Activated naive CD4-positive, alpha-beta T cell treated with anti-CD3 and anti-CD28 coated beads, Interleukin-2, amount 10 ng/mL, durations not matched to agents 7 days and 5 days (primary cell): ENCODE results near the gene OMA1.
A peak's percentile ranks its signal among the peaks of the same experiment; 100 is the strongest.

ENCODE experiments used
- CTCF ChIA-PET: fragments of 350-600 bp; sonication (Branson Sonifier 250); formaldehyde crosslinking; loops from one replicate; lab custom pipeline; 2021; ENCODE audit warnings: antibody characterized with exemption; lab: Charles Lee
- DNase-seq: peaks from one replicate; pipeline ENCODE4 v3.0.0-alpha.2; 2020
- H3K27ac Mint-ChIP-seq: one replicate; pipeline ENCODE4 v1.8.0; 2021; ENCODE audit warnings: mild to moderate bottlenecking, moderate library complexity, mixed read lengths
- H3K27me3 Mint-ChIP-seq: one replicate; pipeline ENCODE4 v1.8.0; 2021; ENCODE audit warnings: mild to moderate bottlenecking, mixed read lengths
- H3K36me3 Mint-ChIP-seq: one replicate; pipeline ENCODE4 v1.8.0; 2021; ENCODE audit warnings: mixed read lengths
- H3K4me1 Mint-ChIP-seq: one replicate; pipeline ENCODE4 v1.8.0; 2021; ENCODE audit warnings: mixed read lengths
- H3K4me3 Mint-ChIP-seq: one replicate; pipeline ENCODE4 v1.8.0; 2021; ENCODE audit warnings: mild to moderate bottlenecking, moderate library complexity, mixed read lengths
- H3K9me3 Mint-ChIP-seq: one replicate; pipeline ENCODE4 v1.8.0; 2021; ENCODE audit warnings: mixed read lengths

OMA1 gene

DNA sequence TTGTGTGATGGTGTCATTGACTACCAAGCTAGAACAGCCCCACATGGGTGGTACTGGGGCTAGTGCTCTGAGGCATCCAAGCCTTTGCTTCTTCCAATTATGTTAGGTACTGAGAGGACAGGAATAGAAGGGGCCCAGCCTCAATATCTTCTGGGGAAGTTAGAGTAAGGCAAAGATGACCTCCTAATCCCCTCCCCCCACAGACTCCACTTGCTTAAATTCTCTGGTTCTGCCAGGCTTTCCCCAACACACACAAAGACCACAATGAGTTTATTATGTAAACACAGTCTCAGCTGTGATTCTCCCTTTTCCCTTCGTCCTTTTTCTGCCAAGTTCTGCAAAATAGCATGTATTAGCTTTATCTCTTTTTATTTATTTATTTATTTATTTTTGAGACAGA is 33.7 kb upstream of the OMA1 start:
- peaks cover 72% of the 10 kb centered on the region for H3K27me3 Mint-ChIP-seq
- no peak for DNase-seq
- CTCF ChIA-PET = no interaction called here
- H3K27ac Mint-ChIP-seq = no peak overlapping the region
- no peaks in the 10 kb centered on the region for H3K36me3 Mint-ChIP-seq
- no peaks in the 10 kb centered on the region for H3K9me3 Mint-ChIP-seq
- H3K4me3 Mint-ChIP-seq = no peak overlapping the region
- peaks cover 30% of the 10 kb centered on the region for H3K4me1 Mint-ChIP-seq

DNA sequence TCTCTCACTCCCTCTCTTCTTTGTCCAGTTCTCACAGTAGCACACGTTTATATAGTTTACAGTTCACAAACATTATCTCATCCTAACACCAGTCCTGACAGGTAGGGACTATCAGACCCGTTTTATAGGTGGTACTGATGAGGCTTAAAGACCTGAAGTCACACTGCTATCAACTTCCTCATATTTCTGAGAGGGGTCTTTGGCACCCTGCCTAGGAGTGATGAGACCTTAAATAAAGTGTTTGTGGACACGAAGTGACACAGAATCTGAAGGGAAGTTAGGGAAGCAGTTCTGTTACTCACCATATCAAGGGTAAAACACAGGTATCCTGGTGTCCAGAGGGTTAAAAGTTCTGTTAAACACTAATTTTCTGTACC is 31.1 kb upstream of the OMA1 start:
- Mint-ChIP-seq H3K27me3 (peaks cover 74% of the 10 kb centered on the region), H3K9me3 (no peaks in the 10 kb centered on the region), H3K4me3 (no peak overlapping the region), H3K36me3 (no peaks in the 10 kb centered on the region), H3K4me1 (peaks cover 27% of the 10 kb centered on the region), H3K27ac (no peak overlapping the region)
- CTCF ChIA-PET = no interaction called here
- DNase-seq = no peak

DNA sequence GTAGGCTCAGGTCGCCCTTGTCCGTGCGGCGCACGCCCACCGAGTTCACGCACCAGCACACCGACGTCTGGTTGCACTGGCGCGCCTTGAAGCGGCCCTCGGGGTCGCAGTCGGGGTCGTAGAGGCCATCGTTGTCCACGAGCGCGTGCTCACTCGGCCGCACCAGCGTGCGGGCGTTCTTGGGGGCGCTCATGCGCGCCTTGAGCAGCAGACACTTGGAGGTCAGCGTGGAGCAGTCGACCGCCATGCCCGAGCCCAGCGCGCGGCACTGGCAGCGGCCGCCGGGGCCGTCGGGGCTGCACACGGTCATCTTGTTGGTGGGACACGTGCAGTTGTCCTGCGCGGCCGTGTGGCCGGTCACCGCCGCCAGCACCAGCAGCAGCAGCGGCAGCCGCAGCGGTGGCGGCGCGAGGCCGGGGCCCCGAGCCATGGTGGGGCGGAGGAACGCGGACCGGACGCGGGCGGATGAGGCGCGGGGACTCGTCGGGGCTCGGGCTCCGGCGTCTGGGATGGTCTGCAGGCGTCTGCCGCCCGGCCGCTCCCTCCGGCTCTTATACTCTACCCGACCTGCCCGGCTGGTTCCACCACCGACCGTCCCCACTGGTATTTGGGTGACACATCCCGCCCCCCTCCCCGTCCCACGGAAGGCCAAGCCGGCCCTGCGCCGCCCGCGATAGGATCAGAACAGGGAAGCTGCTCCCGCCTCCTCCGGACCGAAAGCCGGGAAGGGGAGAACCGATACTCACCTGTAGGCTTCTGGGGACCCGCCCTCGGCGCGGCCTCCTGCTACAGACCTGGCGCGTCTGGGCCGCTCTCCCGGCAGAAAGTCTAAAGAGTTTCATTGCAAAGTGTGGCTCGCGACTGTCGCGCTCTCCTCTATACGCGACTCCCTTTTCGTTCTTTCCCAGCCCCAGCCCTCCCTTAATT is 30.5 kb upstream of the OMA1 start, which contains the start of gene TACSTD2:
TSS of gene TACSTD2 (minus strand) at position 526 of the 927 bp plus-strand sequence. CDS start at position 430, 96 bp downstream.
- CTCF ChIA-PET = no interaction called here
- peaks cover 27% of the 10 kb centered on the region for H3K4me1 Mint-ChIP-seq
- H3K36me3 Mint-ChIP-seq = no peaks in the 10 kb centered on the region
- peaks cover 77% of the 10 kb centered on the region for H3K27me3 Mint-ChIP-seq
- H3K4me3 Mint-ChIP-seq = peak within 1 kb of the TSS; percentile 57
- H3K27ac Mint-ChIP-seq = peak within 1 kb of the TSS; percentile 29
- no peaks in the 10 kb centered on the region for H3K9me3 Mint-ChIP-seq
- no peak for DNase-seq

GRCh38 chr1:58576325-58576726 is 29.8 kb upstream of the OMA1 start:
- Mint-ChIP-seq H3K36me3 (no peaks in the 10 kb centered on the region), H3K4me1 (peaks cover 27% of the 10 kb centered on the region), H3K27me3 (peaks cover 75% of the 10 kb centered on the region), H3K27ac (no peak overlapping the region), H3K4me3 (peak overlapping the region; percentile 57), H3K9me3 (no peaks in the 10 kb centered on the region)
- CTCF ChIA-PET = no interaction called here
- DNase-seq = peak; percentile 29

DNA sequence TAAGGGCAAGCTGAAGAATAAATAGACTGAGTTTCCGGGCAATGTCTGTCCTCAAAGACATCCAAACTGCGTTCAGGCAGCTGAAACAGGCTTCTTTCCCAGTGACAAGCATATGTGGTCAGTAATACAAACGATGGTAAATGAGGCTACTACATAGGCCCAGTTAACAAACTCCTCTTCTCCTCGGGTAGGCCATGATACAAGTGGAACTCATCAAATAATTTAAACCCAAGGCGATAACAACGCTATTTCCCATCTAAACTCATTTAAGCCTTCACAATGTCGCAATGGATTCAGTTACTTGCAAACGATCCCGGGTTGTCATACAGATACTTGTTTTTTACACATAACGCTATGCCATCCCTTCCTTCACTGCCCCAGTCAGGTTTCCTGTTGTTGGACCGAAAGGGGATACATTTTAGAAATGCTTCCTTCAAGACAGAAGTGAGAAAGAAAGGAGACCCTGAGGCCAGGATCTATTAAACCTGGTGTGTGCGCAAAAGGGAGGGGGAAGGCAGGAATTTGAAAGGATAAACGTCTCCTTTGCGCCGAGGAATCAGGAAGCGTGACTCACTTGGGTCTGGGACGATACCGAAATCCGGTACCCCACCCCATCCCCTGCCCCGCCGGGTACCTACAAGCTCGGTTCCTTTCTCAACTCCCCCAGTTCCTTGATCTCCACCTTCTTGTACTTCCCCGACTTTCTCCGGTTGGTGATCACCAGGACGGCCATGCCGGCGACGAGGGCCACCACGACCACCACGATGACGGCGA is 29.2 kb upstream of the OMA1 start:
- DNase-seq = no peak
- peaks cover 27% of the 10 kb centered on the region for H3K4me1 Mint-ChIP-seq
- no peak overlapping the region for H3K27ac Mint-ChIP-seq
- peaks cover 81% of the 10 kb centered on the region for H3K27me3 Mint-ChIP-seq
- peak overlapping the region; percentile 34 for H3K4me3 Mint-ChIP-seq
- CTCF ChIA-PET = no interaction called here
- no peaks in the 10 kb centered on the region for H3K9me3 Mint-ChIP-seq
- no peaks in the 10 kb centered on the region for H3K36me3 Mint-ChIP-seq

GRCh38 chr1:58574816-58575215 is 28.3 kb upstream of the OMA1 start:
- H3K4me3 Mint-ChIP-seq = no peak overlapping the region
- peaks cover 81% of the 10 kb centered on the region for H3K27me3 Mint-ChIP-seq
- H3K9me3 Mint-ChIP-seq = no peaks in the 10 kb centered on the region
- H3K36me3 Mint-ChIP-seq = no peaks in the 10 kb centered on the region
- CTCF ChIA-PET = interaction anchor here (1.5 kb wide), 1 partner anchor 58 kb away, joined by 4 read pairs; no protein-coding TSS in a partner anchor
- H3K4me1 Mint-ChIP-seq = peaks cover 27% of the 10 kb centered on the region
- H3K27ac Mint-ChIP-seq = no peak overlapping the region
- DNase-seq = no peak

DNA sequence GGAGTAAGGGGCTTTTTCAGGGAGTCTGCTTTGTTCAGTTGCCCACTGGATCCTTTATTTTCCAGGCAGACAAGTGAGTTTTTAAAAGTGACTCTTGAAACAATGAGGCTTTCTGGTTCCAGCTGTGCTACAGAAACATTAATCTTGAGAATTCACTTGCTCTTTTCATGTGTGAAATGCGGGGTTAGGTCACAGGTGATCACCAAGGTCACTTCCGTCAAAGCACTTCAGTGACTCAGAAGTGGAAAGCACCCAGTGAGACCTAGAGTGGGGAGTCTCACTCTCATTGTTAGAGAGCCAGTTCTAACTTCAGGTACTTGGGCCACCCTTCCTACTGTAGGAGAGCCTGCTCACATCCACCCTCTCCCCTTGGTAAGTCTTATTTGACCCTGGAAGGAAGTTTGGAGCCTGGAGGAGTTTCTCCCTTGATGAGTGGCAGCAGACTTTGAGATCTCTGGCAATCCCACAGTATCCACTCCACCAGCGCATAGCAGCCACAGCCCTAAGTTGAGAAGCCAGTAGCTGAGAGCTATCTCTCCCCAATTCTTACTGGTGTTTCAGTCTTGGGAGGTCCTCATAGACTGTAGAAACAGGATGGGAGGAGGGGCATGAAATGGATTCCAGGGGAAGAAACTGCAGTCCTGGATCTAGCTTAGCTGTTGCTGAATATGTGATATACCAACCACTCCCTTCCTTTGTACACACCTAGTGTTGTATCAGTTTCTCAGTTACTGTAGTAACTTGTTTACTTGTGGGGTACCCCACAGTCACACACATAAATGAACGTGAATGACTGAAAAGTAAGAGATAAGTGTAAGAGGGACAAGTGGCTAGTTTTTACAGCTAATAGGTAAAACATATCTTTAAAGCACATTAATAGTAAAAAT is 27.4 kb upstream of the OMA1 start:
- peaks cover 27% of the 10 kb centered on the region for H3K4me1 Mint-ChIP-seq
- peaks cover 82% of the 10 kb centered on the region for H3K27me3 Mint-ChIP-seq
- DNase-seq = peak; percentile 57
- no peaks in the 10 kb centered on the region for H3K36me3 Mint-ChIP-seq
- CTCF ChIA-PET = interaction anchor here (1.3 to 2.6 kb wide), 3 partner anchors 12 to 79 kb away, joined by 3 to 11 read pairs (median 4); no protein-coding TSS in a partner anchor
- peak overlapping the region; percentile 58 for H3K27ac Mint-ChIP-seq
- H3K9me3 Mint-ChIP-seq = no peaks in the 10 kb centered on the region
- H3K4me3 Mint-ChIP-seq = no peak overlapping the region

DNA sequence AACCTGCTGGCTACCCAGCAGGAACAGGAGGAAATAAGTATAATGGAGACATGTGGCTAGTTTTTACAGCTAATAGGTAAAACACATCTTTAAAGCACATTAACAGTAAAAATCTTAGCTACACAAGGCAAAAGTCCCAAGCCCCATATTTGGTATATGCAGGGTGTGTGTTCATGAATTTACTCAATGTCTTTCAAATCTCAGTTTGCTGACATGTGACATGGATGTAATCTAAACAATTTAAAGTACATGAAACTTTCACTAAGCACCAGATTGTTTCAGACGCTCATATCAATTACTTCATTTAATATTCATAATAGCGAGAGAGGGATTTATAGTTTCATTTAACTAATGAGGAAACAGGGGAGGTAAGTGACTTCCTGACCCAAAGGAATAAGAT is 26.6 kb upstream of the OMA1 start:
- Mint-ChIP-seq H3K4me3 (no peak overlapping the region), H3K27me3 (peaks cover 76% of the 10 kb centered on the region), H3K36me3 (no peaks in the 10 kb centered on the region), H3K4me1 (peaks cover 27% of the 10 kb centered on the region), H3K27ac (no peak overlapping the region), H3K9me3 (no peaks in the 10 kb centered on the region)
- CTCF ChIA-PET = interaction anchor here (1.3 to 2.6 kb wide), 3 partner anchors 11 to 80 kb away, joined by 3 to 11 read pairs (median 4); no protein-coding TSS in a partner anchor
- no peak for DNase-seq

DNA sequence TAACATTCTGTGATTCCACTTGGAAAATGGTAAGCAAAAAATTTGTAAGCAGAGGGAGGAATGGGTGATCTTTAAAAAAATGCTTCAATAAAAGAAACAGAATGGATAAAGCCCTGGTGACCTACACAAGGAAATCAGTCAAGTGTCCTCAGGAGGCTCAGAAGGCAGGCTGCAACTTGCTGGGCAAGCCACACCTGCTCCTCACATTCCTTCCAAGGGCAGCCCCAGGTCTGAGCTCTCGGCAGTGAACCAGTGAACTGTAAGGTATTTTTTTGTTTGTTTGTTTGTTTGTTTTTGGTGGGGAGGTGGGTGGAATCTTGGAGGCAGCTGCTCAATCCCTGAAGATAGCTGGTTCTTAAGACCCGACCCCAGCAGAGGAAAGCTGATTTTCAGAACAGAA is 26.2 kb upstream of the OMA1 start:
- DNase-seq = no peak
- H3K27ac Mint-ChIP-seq = no peak overlapping the region
- H3K4me1 Mint-ChIP-seq = peaks cover 25% of the 10 kb centered on the region
- CTCF ChIA-PET = interaction anchor here (1.3 to 2.6 kb wide), 3 partner anchors 11 to 80 kb away, joined by 3 to 11 read pairs (median 3); no protein-coding TSS in a partner anchor
- H3K36me3 Mint-ChIP-seq = no peaks in the 10 kb centered on the region
- H3K9me3 Mint-ChIP-seq = no peaks in the 10 kb centered on the region
- no peak overlapping the region for H3K4me3 Mint-ChIP-seq
- H3K27me3 Mint-ChIP-seq = peaks cover 72% of the 10 kb centered on the region

- no peak for DNase-seq
- CTCF ChIA-PET = interaction anchor here (1.7 kb wide), 1 partner anchor 13 kb away, joined by 3 read pairs; no protein-coding TSS in a partner anchor
- Mint-ChIP-seq H3K36me3 (no peaks in the 10 kb centered on the region), H3K4me1 (peaks cover 19% of the 10 kb centered on the region), H3K27ac (no peak overlapping the region), H3K27me3 (peaks cover 62% of the 10 kb centered on the region), H3K9me3 (no peaks in the 10 kb centered on the region), H3K4me3 (no peak overlapping the region)
Observed at GRCh38 chr1:58571616-58572015, 25.1 kb upstream of the OMA1 start.

DNA sequence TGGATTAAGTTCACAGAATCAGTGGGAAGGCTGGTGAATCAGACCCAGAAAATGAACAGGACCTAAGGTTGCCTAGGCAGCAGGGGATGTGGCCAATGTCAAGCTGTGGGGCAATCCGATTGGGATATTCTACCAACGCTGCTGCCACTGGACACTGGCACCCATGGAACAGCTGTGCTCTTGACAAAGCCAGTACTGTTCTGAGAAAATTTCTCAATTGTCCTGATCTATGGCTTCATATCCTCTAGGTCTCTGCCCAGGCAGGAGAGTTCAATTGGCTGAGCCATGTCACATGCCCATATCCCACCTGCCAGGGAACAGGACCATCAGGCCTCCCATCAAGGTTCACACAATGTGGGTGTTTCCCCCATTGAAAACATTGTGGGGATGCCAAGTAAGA is 24.3 kb upstream of the OMA1 start:
- H3K9me3 Mint-ChIP-seq = no peaks in the 10 kb centered on the region
- peaks cover 13% of the 10 kb centered on the region for H3K4me1 Mint-ChIP-seq
- H3K27me3 Mint-ChIP-seq = peaks cover 60% of the 10 kb centered on the region
- no peaks in the 10 kb centered on the region for H3K36me3 Mint-ChIP-seq
- CTCF ChIA-PET = no interaction called here
- DNase-seq = no peak
- H3K4me3 Mint-ChIP-seq = no peak overlapping the region
- no peak overlapping the region for H3K27ac Mint-ChIP-seq

DNA sequence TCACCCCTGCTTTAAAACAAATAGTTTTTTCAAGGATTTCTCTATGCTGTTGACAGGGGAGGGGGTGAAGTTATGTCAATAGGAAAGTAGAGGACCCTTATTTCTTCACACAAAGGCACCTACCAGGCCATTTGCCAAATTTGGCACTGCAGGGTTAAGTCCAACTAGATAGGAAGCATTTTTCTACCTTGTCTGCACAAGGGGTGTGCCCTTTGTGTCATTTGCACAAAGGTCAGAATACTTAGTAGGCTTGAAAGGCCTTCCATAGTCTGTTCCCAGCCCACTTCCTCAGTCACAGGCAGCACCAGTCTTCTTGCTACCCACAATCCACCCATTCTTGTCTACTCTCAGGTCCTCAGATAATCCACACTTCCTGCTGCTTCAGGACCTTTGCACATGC is 23.6 kb upstream of the OMA1 start:
- H3K27ac Mint-ChIP-seq = no peak overlapping the region
- no peak overlapping the region for H3K4me3 Mint-ChIP-seq
- H3K27me3 Mint-ChIP-seq = peaks cover 57% of the 10 kb centered on the region

DNA sequence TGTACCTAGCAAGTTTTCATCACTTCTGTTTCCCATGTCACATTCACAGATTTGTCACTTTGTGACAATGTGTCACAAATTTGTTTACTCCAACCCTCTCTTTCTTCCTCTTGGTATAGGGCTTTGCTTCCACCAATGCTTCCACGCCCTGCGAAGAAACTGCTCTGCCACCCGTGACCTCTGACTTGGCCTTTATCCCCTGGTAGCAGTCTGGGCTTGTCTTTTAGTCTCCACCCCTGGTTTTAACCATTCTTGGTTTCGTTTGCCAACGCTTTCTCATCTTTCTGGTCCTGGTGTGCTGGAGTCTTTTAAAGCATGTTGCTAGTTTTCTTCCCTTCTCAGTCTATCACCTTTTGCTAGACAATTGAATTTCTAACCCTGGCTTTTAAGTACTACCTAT is 22.4 kb upstream of the OMA1 start:
- CTCF ChIA-PET = interaction anchor here (1.7 kb wide), 1 partner anchor 53 kb away, joined by 3 read pairs; no protein-coding TSS in a partner anchor
- no peaks in the 10 kb centered on the region for H3K36me3 Mint-ChIP-seq
- peaks cover 8% of the 10 kb centered on the region for H3K4me1 Mint-ChIP-seq

More for the DNA sequence above, 23.6 kb upstream of the OMA1 start:
- peaks cover 13% of the 10 kb centered on the region for H3K4me1 Mint-ChIP-seq
- H3K36me3 Mint-ChIP-seq = no peaks in the 10 kb centered on the region
- DNase-seq = no peak
- CTCF ChIA-PET = no interaction called here
- no peaks in the 10 kb centered on the region for H3K9me3 Mint-ChIP-seq

More for the DNA sequence above, 22.4 kb upstream of the OMA1 start:
- Mint-ChIP-seq H3K4me3 (no peak overlapping the region), H3K9me3 (no peaks in the 10 kb centered on the region), H3K27ac (no peak overlapping the region), H3K27me3 (peaks cover 48% of the 10 kb centered on the region)
- DNase-seq = no peak
